IMR-90 (cell line): Measurements from ENCODE around the gene ERGIC1. TPM values are rescaled to one million over a fixed set of nuclear protein-coding genes. Genes with fewer than 3 reads are reported as not detected.

Experiments used
- ATAC-seq: fragments of 200-7000 bp; cut with Tn5 transposase; 2 replicates; pipeline ENCODE4 v1.9.1; 2020; ENCODE audit warnings: low read depth, mild to moderate bottlenecking, moderate library complexity
- BruUV-seq: library from RNA; stranded (reverse); fragments of 400-500 nt; replicated peaks from 2 replicates; lab custom pipeline; 2021; lab: Mats Ljungman, UMichigan
- CTCF ChIA-PET: fragments of 300-600 bp; formaldehyde crosslinking; extraction: SDS; loops from one replicate; lab custom pipeline; 2021; ENCODE audit warnings: antibody characterized with exemption; lab: Yijun Ruan, JAX
- POLR2A ChIA-PET: fragments of 300-600 bp; sonication (Branson Sonifier 250); formaldehyde crosslinking; loops from one replicate; lab custom pipeline; 2022; ENCODE audit warnings: antibody characterized with exemption; ENCODE audit not compliant: unreplicated experiment; lab: Charles Lee
- DNase-seq: peaks from one replicate; pipeline ENCODE4 v3.0.0; 2013
- H2AFZ ChIP-seq: replicated peaks from 2 replicates; pipeline ENCODE3; 2013; ENCODE audit warnings: low read length, mild to moderate bottlenecking; ENCODE audit not compliant: poor library complexity
- H2AK5ac ChIP-seq: 2 replicates; pipeline ENCODE4 v1.6.1; 2013; ENCODE audit warnings: low read depth, low read length, inconsistent platforms
- H2AK9ac ChIP-seq: replicated peaks from 2 replicates; pipeline ENCODE3; 2013; ENCODE audit warnings: mild to moderate bottlenecking, low read depth, low read length, moderate library complexity; ENCODE audit not compliant: poor library complexity
- H2BK120ac ChIP-seq: 2 replicates; pipeline ENCODE4 v1.6.1; 2013; ENCODE audit warnings: low read depth, low read length, inconsistent platforms
- H2BK15ac ChIP-seq: 3 replicates; pipeline ENCODE4 v1.6.1; 2013; ENCODE audit warnings: low read depth, low read length, inconsistent platforms
- H2BK20ac ChIP-seq: 2 replicates; pipeline ENCODE4 v1.6.1; 2013; ENCODE audit warnings: low read depth, mild to moderate bottlenecking, inconsistent platforms, low read length, moderate library complexity
- H2BK5ac ChIP-seq: 2 replicates; pipeline ENCODE4 v1.6.1; 2013; ENCODE audit warnings: mild to moderate bottlenecking, low read depth, low read length, inconsistent platforms; ENCODE audit not compliant: poor library complexity, severe bottlenecking
- H3K14ac ChIP-seq: replicated peaks from 2 replicates; pipeline ENCODE4 v1.6.1; 2013; ENCODE audit warnings: low read depth, low read length, inconsistent platforms
- H3K18ac ChIP-seq: 2 replicates; pipeline ENCODE4 v1.6.1; 2013; ENCODE audit warnings: low read depth, low read length, control low read depth
- H3K23ac ChIP-seq: 2 replicates; pipeline ENCODE4 v1.6.1; 2013; ENCODE audit warnings: low read depth, low read length, inconsistent platforms
- H3K27ac ChIP-seq: 2 replicates; pipeline ENCODE4 v1.5.1; 2013; ENCODE audit warnings: mild to moderate bottlenecking, control low read depth, low read length; ENCODE audit not compliant: insufficient read depth
- H3K27me3 ChIP-seq: 2 replicates; pipeline ENCODE4 v1.6.1; 2013; ENCODE audit warnings: low read length; ENCODE audit not compliant: control insufficient read depth, insufficient read depth
- H3K36me3 ChIP-seq: 2 replicates; pipeline ENCODE4 v1.6.1; 2013; ENCODE audit warnings: low read length, mixed read lengths; ENCODE audit not compliant: control insufficient read depth, insufficient read depth
- H3K4ac ChIP-seq: 2 replicates; pipeline ENCODE4 v1.6.1; 2013; ENCODE audit warnings: low read depth, low read length, inconsistent platforms
- H3K4me1 ChIP-seq: 2 replicates; pipeline ENCODE4 v1.6.1; 2013; ENCODE audit warnings: low read length, mixed read lengths; ENCODE audit not compliant: control insufficient read depth, insufficient read depth
- H3K4me2 ChIP-seq: 2 replicates; pipeline ENCODE4 v1.6.1; 2013; ENCODE audit warnings: low read depth, mild to moderate bottlenecking, control low read depth, low read length, moderate library complexity
- H3K4me3 ChIP-seq: 2 replicates; pipeline ENCODE4 v1.5.1; 2013; ENCODE audit warnings: low read depth, mild to moderate bottlenecking, control low read depth, low read length, moderate library complexity; ENCODE audit not compliant: insufficient read depth
- H3K56ac ChIP-seq: 2 replicates; pipeline ENCODE4 v1.6.1; 2013; ENCODE audit warnings: low read length, inconsistent platforms; ENCODE audit not compliant: insufficient read depth; ENCODE audit errors: extremely low read depth
- H3K79me1 ChIP-seq, 2 experiments: 2 replicates each; pipeline ENCODE4 v1.6.1; 2013; ENCODE audit warnings: low read length in 2 of 2, inconsistent platforms in 1 of 2, low read depth in 1 of 2
- H3K9ac ChIP-seq: 2 replicates; pipeline ENCODE4 v1.6.1; 2013; ENCODE audit warnings: low read depth, low read length, control low read depth
- H3K9me1 ChIP-seq: 2 replicates; pipeline ENCODE4 v1.6.1; 2013; ENCODE audit warnings: low read length, inconsistent platforms; ENCODE audit not compliant: insufficient read depth
- H3K9me3 ChIP-seq: 2 replicates; pipeline ENCODE4 v1.6.1; 2013; ENCODE audit warnings: low read length; ENCODE audit not compliant: control insufficient read depth, insufficient read depth
- H4K20me1 ChIP-seq: 2 replicates; pipeline ENCODE4 v1.6.1; 2013; ENCODE audit warnings: low read length, inconsistent platforms; ENCODE audit not compliant: insufficient read depth
- H4K5ac ChIP-seq: 2 replicates; pipeline ENCODE4 v1.6.1; 2013; ENCODE audit warnings: mild to moderate bottlenecking, low read depth, low read length, control low read depth
- H4K8ac ChIP-seq, 2 experiments: 2 replicates each; pipeline ENCODE4 v1.6.1; 2013; ENCODE audit warnings: low read depth in 2 of 2, low read length in 2 of 2, control low read depth in 1 of 2, inconsistent platforms in 1 of 2
- H4K91ac ChIP-seq: 2 replicates; pipeline ENCODE4 v1.6.1; 2013; ENCODE audit warnings: low read depth, low read length, inconsistent platforms; ENCODE audit not compliant: insufficient read depth
- MAZ ChIP-seq: IDR thresholded peaks from 2 replicates; pipeline ENCODE4 v1.6.1; 2012; ENCODE audit warnings: low read depth, mild to moderate bottlenecking, low read length, improper control_type of control experiment, moderate library complexity, borderline replicate concordance
- NFE2L2 ChIP-seq: fragments of 150-350 bp; IDR thresholded peaks from 2 replicates; pipeline ENCODE4 v1.6.1; 2016; ENCODE audit warnings: low read depth, mild to moderate bottlenecking, low read length
- RAD21 ChIP-seq: IDR thresholded peaks from 2 replicates; pipeline ENCODE4 v1.6.1; 2012; ENCODE audit warnings: low read length, improper control_type of control experiment
- RFX5 ChIP-seq: IDR thresholded peaks from 2 replicates; pipeline ENCODE4 v1.8.0; 2012; ENCODE audit warnings: low read depth, mild to moderate bottlenecking, low read length, moderate library complexity
- USF2 ChIP-seq: fragments of 150-350 bp; IDR thresholded peaks from 2 replicates; pipeline ENCODE4 v1.6.1; 2017; ENCODE audit warnings: mild to moderate bottlenecking, antibody characterized with exemption, low read length, low read depth
- WGBS, 2 experiments: methylation state at CpG; one replicate each; pipeline versions ENCODE4 v1.1.5 to v1.1.7; 2013; ENCODE audit warnings: missing lambda C conversion rate in 2 of 2; ENCODE audit not compliant: insufficient read length in 1 of 2; ENCODE audit errors: extremely low coverage in 2 of 2; 5-methylcytosine and 5-hydroxymethylcytosine counted together
- dilution Hi-C: fragments of 300-500 bp; cut with HindIII; formaldehyde crosslinking; loops from one replicate; pipeline ENCODE4 v1.14.3; 2018; ENCODE audit warnings: low sequenced_read_pairs; ENCODE audit not compliant: unreplicated experiment
- in situ Hi-C: fragments of 300-500 bp; cut with MboI; formaldehyde crosslinking; loops from 3 replicates; pipeline ENCODE4 v1.14.3; 2019; ENCODE audit warnings: low sequenced_read_pairs, inconsistent platforms, mixed read lengths
- intact Hi-C: fragments of 100-400 bp; cut with micrococcal nuclease; formaldehyde crosslinking; loops from 2 replicates; pipeline ENCODE4 v1.10.0; 2022
- polyA plus RNA-seq, 3 experiments: library from polyadenylated mRNA; depleted of rRNA; stranded (reverse); fragments of >200 nt; gene quantifications; 2 replicates each; pipeline ENCODE4 v1.2.3, GENCODE V29; 2012; ENCODE audit warnings: low replicate concordance in 1 of 3
- total RNA-seq: library from RNA; depleted of rRNA; stranded (reverse); fragments of >200 nt; gene quantifications from 2 replicates; pipeline ENCODE4 v1.2.3, GENCODE V29; 2012

ERGIC1 gene
- total and polyA plus RNA-seq, 2 of the 4 experiments (the other 2 are of a cell fraction), result 134 to 192 TPM

GRCh38 chr5:172913117-172913850 lies 79.2 kb downstream of the ERGIC1 start:
- TF ChIP-seq RFX5 (no peak), USF2 (no peak), RAD21 (no peak), NFE2L2 (no peak), MAZ (no peak)
- peak overlapping the region; percentile 33; the same call in 1 of the 2 replicates for H3K9ac ChIP-seq
- H3K4ac ChIP-seq, result peak overlapping the region; percentile 42
- ATAC-seq (no peak), DNase-seq (no peak)
- peak overlapping the region; percentile 44; the same call in 1 of the 2 replicates for H2BK20ac ChIP-seq
- H2AK5ac ChIP-seq, result peak overlapping the region; percentile 85
- H2AK9ac ChIP-seq, result no peak overlapping the region
- no peaks in the 10 kb centered on the region for H3K9me3 ChIP-seq
- 86% methylated on average over 7 of the region's 11 CpGs; no CpG with 5 or more reads in 1 of the 2 experiments for WGBS, 2 experiments
- H3K79me1 ChIP-seq, result peaks cover 13 to 60% of the 10 kb centered on the region in 2 experiments
- peak overlapping the region; percentile 18 for H4K5ac ChIP-seq
- intact Hi-C loops (no loop called here), in situ Hi-C loops (no loop called here), dilution Hi-C loops (no loop called here)
- H2AFZ ChIP-seq, result no peak overlapping the region
- H3K27ac ChIP-seq, result peak overlapping the region; percentile 11
- POLR2A ChIA-PET, result no interaction called here
- no peak overlapping the region for H3K4me3 ChIP-seq
- H3K18ac ChIP-seq, result peak overlapping the region; percentile 51; the same call in 1 of the 2 replicates
- peak overlapping the region; percentile 15 to 37 for H4K8ac ChIP-seq
- H3K9me1 ChIP-seq, result peaks cover 15% of the 10 kb centered on the region
- CTCF ChIA-PET, result interaction anchor here (1.1 kb wide), 1 partner anchor 196 kb away, joined by 12 read pairs; no protein-coding TSS in a partner anchor
- H3K4me1 ChIP-seq, result peaks cover 22% of the 10 kb centered on the region
- H4K91ac ChIP-seq, result peak overlapping the region; percentile 66; the same call in 1 of the 2 replicates
- no peak overlapping the region for H3K56ac ChIP-seq
- BruUV-seq, result no TSS peak
- peak overlapping the region; percentile 69; the same call in 1 of the 2 replicates for H3K14ac ChIP-seq
- 0 out of 2 replicates have a peak overlapping the region, but pooled peaks have one; percentile 38 for H3K23ac ChIP-seq
- no peak overlapping the region for H3K4me2 ChIP-seq
- peak overlapping the region; percentile 73 for H2BK15ac ChIP-seq
- peak overlapping the region; percentile 7; the same call in 1 of the 2 replicates for H2BK120ac ChIP-seq
- no peaks in the 10 kb centered on the region for H3K27me3 ChIP-seq
- peak overlapping the region; percentile 22 for H2BK5ac ChIP-seq
- H3K36me3 ChIP-seq, result peaks cover 39% of the 10 kb centered on the region
- peaks cover 9% of the 10 kb centered on the region; the same call in 1 of the 2 replicates for H4K20me1 ChIP-seq
